K562 (cell line): Measurements from ENCODE around the gene USP24. TPM values are rescaled to one million over a fixed set of nuclear protein-coding genes. Genes with fewer than 3 reads are reported as not detected.

ENCODE experiments used
- ELF1 ChIP-seq: fragments of 200-800 bp; sonication (Bioruptor generic); IDR thresholded peaks from 2 replicates; pipeline ENCODE4 v1.6.1; 2016; ENCODE audit warnings: missing genetic modification characterization, missing compliant biosample characterization
- KDM5B ChIP-seq: fragments of 200-600 bp; sonication (generic); IDR thresholded peaks from 2 replicates; pipeline ENCODE4 v1.6.1; 2012; ENCODE audit warnings: low read depth, mild to moderate bottlenecking, moderate library complexity, low read length, control low read depth, inconsistent platforms; ENCODE audit not compliant: insufficient replicate concordance
- PHF20 ChIP-seq: fragments of 450-650 bp; IDR thresholded peaks from 2 replicates; pipeline ENCODE4 v1.6.1; 2018; ENCODE audit not compliant: partially characterized antibody
- SP1 ChIP-seq: sonication (generic); formaldehyde crosslinking; IDR thresholded peaks from 2 replicates; pipeline ENCODE4 v1.8.1; 2022; ENCODE audit warnings: mild to moderate bottlenecking, missing genetic modification reagents
- YY1 ChIP-seq, 3 experiments: IDR thresholded peaks; 2 replicates each; pipeline ENCODE4 v1.6.1; 2011; ENCODE audit warnings: low read length in 2 of 3, mild to moderate bottlenecking in 2 of 3, moderate library complexity in 2 of 3, borderline replicate concordance in 1 of 3, control low read depth in 1 of 3, low read depth in 1 of 3; ENCODE audit not compliant: insufficient read depth in 3 of 3, insufficient replicate concordance in 2 of 3, control insufficient read depth in 1 of 3, insufficient read length in 1 of 3; ENCODE audit errors: extremely low read depth in 1 of 3
- ZKSCAN3 ChIP-seq: fragments of 250-450 bp; sonication (Bioruptor Pico); IDR thresholded peaks from 2 replicates; pipeline ENCODE4 v1.4.0; 2020
- ZNF707 ChIP-seq: fragments of 250-450 bp; sonication (Bioruptor Pico); conservative IDR thresholded peaks from 2 replicates; pipeline ENCODE4 v1.8.0; 2022; ENCODE audit warnings: inconsistent platforms, mild to moderate bottlenecking, moderate library complexity
- polyA plus RNA-seq, 8 experiments: library from polyadenylated mRNA; depleted of rRNA in 4 of 8; stranded (reverse) in 5 of 8; unstranded in 3 of 8; fragments of >200 nt; fragmentation: Nextera tagmentation in 2 of 8; fragmentation: Illumina TruSeq in 1 of 8; extraction: Ambion mirVana in 2 of 8; extraction: Trizol in 1 of 8; gene quantifications; 2 replicates each; pipeline versions ENCODE4 v1.2.1 to v1.2.3, GENCODE V29; 2011 to 2014; ENCODE audit warnings: inconsistent platforms in 1 of 8, missing spikeins in 1 of 8
- total RNA-seq, 7 experiments: library from RNA; depleted of rRNA in 6 of 7; stranded (reverse); fragments of >200 nt in 6 of 7; fragmentation: Illumina TruSeq in 2 of 7; extraction: Trizol in 2 of 7; gene quantifications; 2 replicates each; pipeline versions ENCODE4 v1.2.1 to v1.2.3, GENCODE V29; 2011 to 2021; ENCODE audit warnings: low replicate concordance in 1 of 7
- TF ChIP-seq, protein P1 (sequence below): fragments of 250-450 bp; sonication (Bioruptor Pico); IDR thresholded peaks from 2 replicates; pipeline ENCODE4 v1.8.0; 2022; ENCODE audit warnings: moderate library complexity, mild to moderate bottlenecking, inconsistent platforms
- TF ChIP-seq, protein P2 (sequence below): sonication (generic); formaldehyde crosslinking; IDR thresholded peaks from 2 replicates; pipeline ENCODE4 v1.8.1; 2023; ENCODE audit warnings: missing genetic modification reagents, mild to moderate bottlenecking, borderline replicate concordance
- TF ChIP-seq, protein P3 (sequence below): IDR thresholded peaks from 2 replicates; pipeline ENCODE4 v1.6.1; 2016; ENCODE audit warnings: missing genetic modification characterization, missing compliant biosample characterization

USP24 gene
- total and polyA plus RNA-seq, 9 of the 15 experiments (the other 6 are each of a cell fraction or from before 2014, with no cell fraction given) = 7.7 to 62.6 (median 36.8) TPM

GRCh38 chr1:55200667-55201066, 14.5 kb downstream of the USP24 start (continued):
- TF ChIP-seq, protein P1, sequence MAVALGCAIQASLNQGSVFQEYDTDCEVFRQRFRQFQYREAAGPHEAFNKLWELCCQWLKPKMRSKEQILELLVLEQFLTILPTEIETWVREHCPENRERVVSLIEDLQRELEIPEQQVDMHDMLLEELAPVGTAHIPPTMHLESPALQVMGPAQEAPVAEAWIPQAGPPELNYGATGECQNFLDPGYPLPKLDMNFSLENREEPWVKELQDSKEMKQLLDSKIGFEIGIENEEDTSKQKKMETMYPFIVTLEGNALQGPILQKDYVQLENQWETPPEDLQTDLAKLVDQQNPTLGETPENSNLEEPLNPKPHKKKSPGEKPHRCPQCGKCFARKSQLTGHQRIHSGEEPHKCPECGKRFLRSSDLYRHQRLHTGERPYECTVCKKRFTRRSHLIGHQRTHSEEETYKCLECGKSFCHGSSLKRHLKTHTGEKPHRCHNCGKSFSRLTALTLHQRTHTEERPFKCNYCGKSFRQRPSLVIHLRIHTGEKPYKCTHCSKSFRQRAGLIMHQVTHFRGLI = no peak
- TF ChIP-seq YY1 (IDR thresholded peaks at IDR 0.05; ENCODE audit: borderline replicate concordance in 1 of 3, control insufficient read depth in 1 of 3, extremely low read depth in 1 of 3, insufficient read depth in 3 of 3, insufficient read length in 1 of 3, insufficient replicate concordance in 2 of 3, low read depth in 1 of 3, low read length in 2 of 3) (no peak), ELF1 (tag) (no peak), SP1 (CRISPR knock-in tag) (no peak), KDM5B (no peak), PHF20 (no peak), ZNF707 (no peak), ZKSCAN3 (no peak)
- TF ChIP-seq, protein P2, sequence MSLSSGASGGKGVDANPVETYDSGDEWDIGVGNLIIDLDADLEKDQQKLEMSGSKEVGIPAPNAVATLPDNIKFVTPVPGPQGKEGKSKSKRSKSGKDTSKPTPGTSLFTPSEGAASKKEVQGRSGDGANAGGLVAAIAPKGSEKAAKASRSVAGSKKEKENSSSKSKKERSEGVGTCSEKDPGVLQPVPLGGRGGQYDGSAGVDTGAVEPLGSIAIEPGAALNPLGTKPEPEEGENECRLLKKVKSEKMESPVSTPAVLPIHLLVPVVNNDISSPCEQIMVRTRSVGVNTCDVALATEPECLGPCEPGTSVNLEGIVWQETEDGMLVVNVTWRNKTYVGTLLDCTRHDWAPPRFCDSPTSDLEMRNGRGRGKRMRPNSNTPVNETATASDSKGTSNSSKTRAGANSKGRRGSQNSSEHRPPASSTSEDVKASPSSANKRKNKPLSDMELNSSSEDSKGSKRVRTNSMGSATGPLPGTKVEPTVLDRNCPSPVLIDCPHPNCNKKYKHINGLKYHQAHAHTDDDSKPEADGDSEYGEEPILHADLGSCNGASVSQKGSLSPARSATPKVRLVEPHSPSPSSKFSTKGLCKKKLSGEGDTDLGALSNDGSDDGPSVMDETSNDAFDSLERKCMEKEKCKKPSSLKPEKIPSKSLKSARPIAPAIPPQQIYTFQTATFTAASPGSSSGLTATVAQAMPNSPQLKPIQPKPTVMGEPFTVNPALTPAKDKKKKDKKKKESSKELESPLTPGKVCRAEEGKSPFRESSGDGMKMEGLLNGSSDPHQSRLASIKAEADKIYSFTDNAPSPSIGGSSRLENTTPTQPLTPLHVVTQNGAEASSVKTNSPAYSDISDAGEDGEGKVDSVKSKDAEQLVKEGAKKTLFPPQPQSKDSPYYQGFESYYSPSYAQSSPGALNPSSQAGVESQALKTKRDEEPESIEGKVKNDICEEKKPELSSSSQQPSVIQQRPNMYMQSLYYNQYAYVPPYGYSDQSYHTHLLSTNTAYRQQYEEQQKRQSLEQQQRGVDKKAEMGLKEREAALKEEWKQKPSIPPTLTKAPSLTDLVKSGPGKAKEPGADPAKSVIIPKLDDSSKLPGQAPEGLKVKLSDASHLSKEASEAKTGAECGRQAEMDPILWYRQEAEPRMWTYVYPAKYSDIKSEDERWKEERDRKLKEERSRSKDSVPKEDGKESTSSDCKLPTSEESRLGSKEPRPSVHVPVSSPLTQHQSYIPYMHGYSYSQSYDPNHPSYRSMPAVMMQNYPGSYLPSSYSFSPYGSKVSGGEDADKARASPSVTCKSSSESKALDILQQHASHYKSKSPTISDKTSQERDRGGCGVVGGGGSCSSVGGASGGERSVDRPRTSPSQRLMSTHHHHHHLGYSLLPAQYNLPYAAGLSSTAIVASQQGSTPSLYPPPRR = no peak
- TF ChIP-seq, protein P3, sequence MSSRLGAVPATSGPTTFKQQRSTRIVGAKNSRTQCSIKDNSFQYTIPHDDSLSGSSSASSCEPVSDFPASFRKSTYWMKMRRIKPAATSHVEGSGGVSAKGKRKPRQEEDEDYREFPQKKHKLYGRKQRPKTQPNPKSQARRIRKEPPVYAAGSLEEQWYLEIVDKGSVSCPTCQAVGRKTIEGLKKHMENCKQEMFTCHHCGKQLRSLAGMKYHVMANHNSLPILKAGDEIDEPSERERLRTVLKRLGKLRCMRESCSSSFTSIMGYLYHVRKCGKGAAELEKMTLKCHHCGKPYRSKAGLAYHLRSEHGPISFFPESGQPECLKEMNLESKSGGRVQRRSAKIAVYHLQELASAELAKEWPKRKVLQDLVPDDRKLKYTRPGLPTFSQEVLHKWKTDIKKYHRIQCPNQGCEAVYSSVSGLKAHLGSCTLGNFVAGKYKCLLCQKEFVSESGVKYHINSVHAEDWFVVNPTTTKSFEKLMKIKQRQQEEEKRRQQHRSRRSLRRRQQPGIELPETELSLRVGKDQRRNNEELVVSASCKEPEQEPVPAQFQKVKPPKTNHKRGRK (tag) = no peak
